Breast epithelium (tissue), 3 donors: ENCODE results near the gene LSM3.

ENCODE experiments used
- POLR2A ChIP-seq: fragments of 450-650 bp; IDR thresholded peaks from one replicate; pipeline ENCODE4 v1.6.1; 2016; ENCODE audit warnings: antibody characterized with exemption, mild to moderate bottlenecking, moderate library complexity
- POLR2AphosphoS5 ChIP-seq, 3 donors: sonication (generic); formaldehyde crosslinking; IDR thresholded peaks; one replicate each; pipeline ENCODE4 v1.6.1; 2017; ENCODE audit warnings: antibody characterized with exemption in 3 of 3
- TF ChIP-seq, protein P1 (sequence below), 3 donors: fragments of 450-650 bp; IDR thresholded peaks; one replicate each; pipeline ENCODE4 v1.5.1; 2016 to 2017; ENCODE audit warnings: antibody characterized with exemption in 3 of 3, mild to moderate bottlenecking in 3 of 3, moderate library complexity in 3 of 3

DNA sequence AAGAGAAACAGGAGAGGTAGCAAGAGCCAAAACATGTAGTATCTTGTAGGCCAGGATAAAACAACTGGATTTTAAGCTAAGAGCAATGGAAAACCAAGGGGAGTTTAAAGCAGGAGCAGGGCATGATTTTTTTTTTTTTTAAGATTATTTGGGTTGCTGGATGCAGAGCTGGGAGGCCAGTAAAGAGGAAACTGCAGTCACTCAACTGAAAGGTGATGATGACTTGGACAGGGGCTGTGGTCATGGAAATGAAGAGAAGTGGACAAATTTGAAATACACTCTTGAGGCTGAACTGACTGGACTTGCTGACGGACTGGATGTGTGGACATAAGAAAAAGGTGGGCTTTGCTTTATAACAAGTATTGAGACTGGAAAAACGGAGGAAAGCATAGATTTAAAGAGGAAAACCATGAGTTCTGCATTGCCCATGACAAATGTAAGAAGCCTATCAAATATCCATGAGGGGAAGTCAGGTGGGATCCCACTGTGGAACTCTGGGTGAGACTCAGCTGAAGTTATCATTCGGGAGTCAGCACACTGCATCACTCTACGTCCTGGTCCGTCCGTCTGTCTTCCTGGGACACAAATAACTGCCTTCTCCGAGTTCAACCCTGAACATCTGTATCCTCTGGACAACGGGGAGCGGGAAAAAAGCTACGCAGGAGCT, 904 bp upstream of the LSM3 start:
- TF ChIP-seq POLR2AphosphoS5 (IDR thresholded peaks at IDR 0.05) (no peak), POLR2A (no peak)
- TF ChIP-seq, protein P1, sequence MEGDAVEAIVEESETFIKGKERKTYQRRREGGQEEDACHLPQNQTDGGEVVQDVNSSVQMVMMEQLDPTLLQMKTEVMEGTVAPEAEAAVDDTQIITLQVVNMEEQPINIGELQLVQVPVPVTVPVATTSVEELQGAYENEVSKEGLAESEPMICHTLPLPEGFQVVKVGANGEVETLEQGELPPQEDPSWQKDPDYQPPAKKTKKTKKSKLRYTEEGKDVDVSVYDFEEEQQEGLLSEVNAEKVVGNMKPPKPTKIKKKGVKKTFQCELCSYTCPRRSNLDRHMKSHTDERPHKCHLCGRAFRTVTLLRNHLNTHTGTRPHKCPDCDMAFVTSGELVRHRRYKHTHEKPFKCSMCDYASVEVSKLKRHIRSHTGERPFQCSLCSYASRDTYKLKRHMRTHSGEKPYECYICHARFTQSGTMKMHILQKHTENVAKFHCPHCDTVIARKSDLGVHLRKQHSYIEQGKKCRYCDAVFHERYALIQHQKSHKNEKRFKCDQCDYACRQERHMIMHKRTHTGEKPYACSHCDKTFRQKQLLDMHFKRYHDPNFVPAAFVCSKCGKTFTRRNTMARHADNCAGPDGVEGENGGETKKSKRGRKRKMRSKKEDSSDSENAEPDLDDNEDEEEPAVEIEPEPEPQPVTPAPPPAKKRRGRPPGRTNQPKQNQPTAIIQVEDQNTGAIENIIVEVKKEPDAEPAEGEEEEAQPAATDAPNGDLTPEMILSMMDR (IDR thresholded peaks at IDR 0.05), result no peak
